GM04504 (cell line): Measurements from ENCODE around the gene TMEM108.

Source experiments
- DNase-seq: peaks from one replicate; pipeline ENCODE4 v3.0.0-alpha.2; 2012; ENCODE audit warnings: low read depth

TMEM108 gene

DNA sequence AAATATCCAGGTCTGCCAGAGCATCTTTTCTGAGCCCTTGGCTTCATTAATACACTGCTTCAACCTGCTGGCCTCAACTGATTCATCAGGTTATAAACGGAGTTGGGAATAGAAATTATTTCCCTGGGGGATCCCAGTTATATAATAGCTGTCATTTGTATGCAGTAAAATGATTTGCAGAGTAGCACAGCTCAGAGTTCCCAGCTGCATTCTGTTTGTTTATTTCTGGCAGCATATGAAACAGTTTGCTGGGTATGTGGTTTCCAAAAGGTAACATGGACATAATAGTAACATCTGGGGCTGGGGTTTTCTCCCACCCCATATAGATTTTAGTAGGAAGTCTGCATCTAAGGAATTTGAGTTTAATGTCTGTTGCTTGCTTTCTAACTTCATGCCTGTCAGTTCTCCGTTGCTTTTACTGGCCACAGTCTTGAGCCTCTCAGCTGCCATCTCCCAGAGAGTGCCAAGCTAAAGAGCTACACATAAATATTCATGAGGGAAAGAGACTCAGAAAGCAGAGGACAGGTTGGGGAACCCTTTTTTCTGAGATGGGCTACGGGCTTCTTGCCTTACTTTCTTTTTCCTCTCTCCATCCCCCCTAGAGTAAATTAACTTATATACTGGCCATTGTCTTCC is 124.6 kb downstream of the TMEM108 start:
- no peak for DNase-seq

DNA sequence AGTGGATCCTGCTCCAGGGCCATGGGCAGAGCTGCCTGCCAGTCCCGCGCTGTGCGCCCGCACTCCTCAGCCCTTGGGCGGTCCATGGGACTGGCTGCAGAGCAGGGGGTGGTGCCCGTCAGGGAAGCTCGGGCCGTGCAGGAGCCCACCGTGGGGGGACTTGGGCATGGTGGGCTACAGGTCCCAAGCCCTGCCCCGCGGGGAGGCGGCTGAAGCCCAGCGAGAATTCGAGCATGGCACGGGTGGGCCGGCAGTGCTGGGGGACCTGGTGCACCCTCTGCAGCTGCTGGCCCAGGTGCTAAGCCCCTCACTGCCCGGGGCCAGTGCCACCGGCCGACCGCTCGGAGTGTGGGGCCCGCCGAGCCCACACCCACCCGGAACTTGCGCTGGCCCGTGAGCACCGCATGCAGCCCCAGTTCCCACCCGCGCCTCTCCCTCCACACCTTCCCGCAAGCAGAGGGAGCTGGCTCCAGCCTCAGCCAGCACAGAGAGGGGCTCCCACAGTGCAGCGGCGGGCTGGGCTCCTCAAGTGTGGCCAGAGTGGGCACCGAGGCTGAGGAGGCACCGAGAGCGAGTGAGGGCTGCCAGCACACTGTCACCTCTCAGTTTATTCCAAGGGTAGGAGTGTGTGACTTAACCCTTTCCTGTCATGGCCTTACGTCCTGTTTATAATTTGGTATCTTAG is 129.3 kb downstream of the TMEM108 start:
- no peak for DNase-seq

DNA sequence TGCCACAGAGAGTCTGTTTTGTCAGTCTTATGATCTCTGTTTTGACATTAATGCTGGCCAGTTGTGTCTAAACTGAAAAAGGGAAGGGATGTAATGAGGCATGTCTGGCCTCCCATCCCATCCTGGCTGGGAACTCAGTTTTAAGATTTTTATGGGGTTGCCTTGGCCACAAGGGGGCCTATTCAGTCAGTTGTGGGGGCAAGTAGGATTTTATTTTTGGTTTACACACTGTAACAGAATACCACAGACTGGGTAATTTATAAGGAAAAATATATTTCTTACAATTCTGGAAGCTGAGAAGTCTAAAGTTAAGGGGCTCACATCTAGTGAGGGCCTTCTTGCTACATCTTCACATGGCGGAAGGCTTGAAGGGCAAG is 129.8 kb downstream of the TMEM108 start:
- DNase-seq, result no peak

GRCh38 chr3:133169331-133170068 is 131.3 kb downstream of the TMEM108 start:
- no peak for DNase-seq

- no peak for DNase-seq
Measured at GRCh38 chr3:133171831-133172230, 133.6 kb downstream of the TMEM108 start.

DNA sequence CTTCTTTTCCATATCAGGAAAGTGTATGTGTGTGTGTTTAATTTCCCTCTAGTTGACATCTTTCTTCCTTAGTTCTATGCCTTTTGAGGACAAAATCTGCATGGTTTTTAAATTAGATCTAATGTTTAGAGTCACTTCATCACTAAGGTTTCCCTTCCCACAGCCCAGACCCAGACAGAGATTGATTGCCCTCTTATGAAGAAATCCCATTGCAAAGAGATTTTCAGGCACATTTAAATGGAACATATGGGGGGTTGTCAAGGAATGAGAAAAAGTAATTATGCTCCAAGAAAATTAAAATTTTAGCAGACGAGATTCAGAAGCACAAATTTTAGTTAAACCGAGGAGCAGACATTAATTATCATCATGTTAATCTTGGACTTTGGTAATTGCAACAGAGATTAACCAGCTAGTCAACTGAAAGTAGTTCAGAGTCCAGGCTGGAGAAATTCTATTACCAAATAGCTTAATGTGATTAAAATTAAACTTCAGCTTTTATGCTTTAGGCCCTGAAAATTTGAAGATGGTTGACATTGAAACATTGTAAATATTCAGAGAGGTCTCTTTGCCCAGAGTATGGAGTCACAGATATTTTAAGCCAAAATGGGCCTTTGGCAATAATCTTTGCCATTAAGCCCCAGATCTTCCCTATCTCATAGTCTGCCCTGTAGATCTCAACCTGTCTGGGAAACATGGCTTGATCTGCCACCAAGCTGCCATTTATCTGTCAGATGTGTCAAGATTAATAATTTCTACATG is 143.4 kb downstream of the TMEM108 start:
- no peak for DNase-seq

DNA sequence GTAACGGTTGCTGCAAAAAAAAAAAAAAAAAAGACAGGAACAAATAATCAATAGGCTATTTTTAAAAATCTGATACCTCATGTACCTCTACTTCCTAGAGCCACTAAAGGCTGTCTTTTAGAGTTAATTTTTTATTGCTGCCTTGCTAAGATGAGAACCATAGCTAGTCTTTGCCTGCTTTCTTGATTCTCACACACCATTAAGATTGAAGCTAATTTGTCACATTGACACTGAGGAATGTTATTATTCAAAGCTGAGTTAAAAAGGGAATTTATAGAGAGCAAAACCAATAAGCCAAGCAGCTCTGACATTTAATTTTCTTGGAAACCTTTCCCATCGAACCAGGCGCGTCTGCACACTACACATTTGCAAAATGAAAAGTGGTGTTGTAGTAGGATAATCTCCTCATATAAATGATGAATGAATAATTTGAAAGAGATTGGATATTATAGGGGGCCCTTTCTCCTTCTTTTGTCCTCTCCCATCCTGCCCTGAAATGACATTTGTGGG is 149.7 kb downstream of the TMEM108 start:
- no peak for DNase-seq

- DNase-seq, result no peak
Measured at GRCh38 chr3:133188996-133189395, 150.8 kb downstream of the TMEM108 start.

DNA sequence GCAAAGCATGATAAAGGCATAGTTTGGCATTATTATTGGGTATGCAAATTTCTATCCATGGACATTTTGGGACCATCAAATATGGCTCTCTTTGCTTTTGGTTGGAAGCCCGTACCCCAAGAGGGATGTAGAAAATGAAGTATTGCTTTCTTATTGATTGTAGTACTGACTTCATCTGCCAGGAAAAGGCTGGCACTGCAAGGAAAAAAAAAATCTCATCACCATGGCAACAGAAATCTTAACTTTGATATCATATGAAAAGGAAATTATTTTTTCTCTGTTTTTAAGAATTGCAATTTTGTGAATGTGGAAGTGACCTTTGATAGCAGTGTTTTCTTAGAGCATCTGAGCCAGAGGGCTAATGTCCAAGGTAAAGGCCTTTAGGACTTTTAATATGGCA is 151.7 kb downstream of the TMEM108 start:
- no peak for DNase-seq

GRCh38 chr3:133191818-133192217 is 153.6 kb downstream of the TMEM108 start:
- DNase-seq, result no peak

- DNase-seq, result no peak
Measured at GRCh38 chr3:133192363-133192945, 154.3 kb downstream of the TMEM108 start.

DNA sequence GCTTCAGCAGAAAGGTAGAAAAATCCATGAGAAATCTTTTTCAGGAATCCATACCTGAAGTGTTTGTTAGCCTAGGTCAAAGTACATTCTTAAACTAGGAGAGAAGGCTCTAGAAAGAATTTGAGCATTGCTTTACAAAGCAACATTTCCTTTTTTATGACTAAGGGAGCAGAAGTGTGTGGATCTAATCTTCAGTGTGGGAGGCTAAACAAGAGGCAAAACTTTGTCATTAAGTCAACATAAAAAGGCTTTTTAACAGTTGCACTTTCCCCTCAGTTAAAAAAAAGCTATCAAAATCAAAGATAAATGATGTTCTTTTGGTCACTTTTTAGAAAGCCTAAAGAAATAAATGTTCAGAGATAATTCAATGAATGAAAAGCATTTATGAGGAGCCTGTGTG is 154.8 kb downstream of the TMEM108 start:
- no peak for DNase-seq

DNA sequence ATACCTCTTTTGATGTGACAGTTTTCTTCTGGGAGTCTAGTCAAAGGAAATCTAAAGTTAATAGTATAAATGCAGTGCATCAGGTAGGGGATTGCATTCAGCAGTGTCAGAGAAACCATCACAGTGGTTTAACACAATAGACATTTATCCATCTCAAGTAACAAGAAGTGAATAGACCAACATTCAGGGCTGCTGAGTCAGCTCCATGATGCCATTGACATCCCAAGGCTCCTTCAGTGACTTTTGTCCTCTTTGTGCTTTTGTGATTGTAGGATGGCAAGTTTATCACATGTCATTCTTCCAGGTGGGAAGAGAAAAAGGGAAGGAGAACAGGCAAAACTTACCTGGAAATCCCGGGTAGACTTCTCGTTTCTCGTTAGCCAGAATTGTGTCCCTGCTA is 158.3 kb downstream of the TMEM108 start:
- no peak for DNase-seq

GRCh38 chr3:133197619-133198018 is 159.4 kb downstream of the TMEM108 start:
- DNase-seq, result no peak

- DNase-seq, result no peak
Measured at GRCh38 chr3:133206921-133207320, 168.7 kb downstream of the TMEM108 start.

GRCh38 chr3:133208184-133208583 is 170.0 kb downstream of the TMEM108 start:
- DNase-seq, result no peak

GRCh38 chr3:133209871-133210550 is 171.8 kb downstream of the TMEM108 start:
- DNase-seq, result peak; percentile 1

DNA sequence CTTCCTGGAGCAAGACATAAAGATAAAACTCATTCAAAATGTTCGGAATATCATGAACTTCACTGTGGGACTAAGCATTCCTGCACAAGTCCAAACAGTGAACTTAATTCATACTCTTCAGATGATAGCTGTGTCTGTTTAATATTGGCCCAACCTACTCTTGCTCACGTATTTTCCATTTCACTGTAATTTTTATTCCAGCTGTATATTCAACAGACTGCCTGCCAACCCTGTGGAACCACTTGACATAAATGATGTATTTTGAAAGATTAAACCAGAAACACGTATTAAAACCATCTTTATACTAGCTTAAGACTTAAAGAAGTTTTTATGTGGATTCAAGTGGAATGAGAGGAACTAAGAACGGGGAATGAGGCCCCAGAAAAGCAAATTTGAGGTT is 172.5 kb downstream of the TMEM108 start:
- DNase-seq, result no peak

GRCh38 chr3:133211449-133211848 is 173.3 kb downstream of the TMEM108 start:
- DNase-seq, result no peak

DNA sequence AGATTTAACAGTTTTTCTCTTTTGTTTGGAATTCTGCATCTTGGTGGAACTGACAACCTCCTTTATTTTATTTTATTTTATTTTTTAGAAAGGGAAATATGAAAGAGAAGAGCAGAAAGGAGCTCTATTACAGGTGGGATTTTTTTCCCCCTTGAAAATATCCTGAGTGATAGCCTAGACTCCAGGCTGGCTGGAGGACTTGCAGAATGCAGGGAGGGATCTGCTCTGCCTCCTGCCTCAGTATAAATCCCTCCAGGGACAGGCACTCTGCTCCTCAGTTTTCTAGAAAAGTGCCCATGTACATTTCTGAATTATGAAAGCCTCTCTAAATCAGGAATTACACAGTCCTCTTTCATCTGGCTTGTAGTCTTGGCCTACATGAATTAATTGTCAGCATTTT is 173.7 kb downstream of the TMEM108 start:
- DNase-seq, result no peak

- DNase-seq, result no peak
Measured at GRCh38 chr3:133213937-133214336, 175.7 kb downstream of the TMEM108 start.
